ENCODE measurements around the gene ABCA1.
"Not testable (repeated sequence)": the region's sequence is repeated elsewhere in the genome, so short reads cannot be mapped to it uniquely, and the experiment has no call there.

ABCA1 gene

GRCh38 chr9:104787306-104788015 is 140.5 kb downstream of the ABCA1 start:
- DNase-seq = no peak

GRCh38 chr9:104786293-104786692 is 141.7 kb downstream of the ABCA1 start:
- DNase-seq = no peak

- no peak for DNase-seq
Observed at GRCh38 chr9:104784098-104784497, 143.9 kb downstream of the ABCA1 start.

GRCh38 chr9:104783588-104783987 is 144.4 kb downstream of the ABCA1 start:
- no peak for DNase-seq

- DNase-seq = no peak
Observed at GRCh38 chr9:104780796-104781395, 147.1 kb downstream of the ABCA1 start.

GRCh38 chr9:104779946-104780535 is 147.9 kb downstream of the ABCA1 start:
- no peak for DNase-seq

GRCh38 chr9:104779334-104779733 is 148.6 kb downstream of the ABCA1 start:
- DNase-seq = no peak

- no peak for DNase-seq
Observed at GRCh38 chr9:104778802-104779201, 149.2 kb downstream of the ABCA1 start.

- no peak for DNase-seq
Observed at GRCh38 chr9:104776797-104777196, 151.2 kb downstream of the ABCA1 start.

- no peak for DNase-seq
Observed at GRCh38 chr9:104775976-104776375, 152.0 kb downstream of the ABCA1 start.

- DNase-seq = no peak
Observed at GRCh38 chr9:104775574-104775936, 152.4 kb downstream of the ABCA1 start.

- no peak for DNase-seq
Observed at GRCh38 chr9:104774831-104775573, 153.0 kb downstream of the ABCA1 start.

GRCh38 chr9:104774132-104774531 is 153.8 kb downstream of the ABCA1 start:
- DNase-seq = no peak

- no peak for DNase-seq
Observed at GRCh38 chr9:104772714-104773510, 155.0 kb downstream of the ABCA1 start.

- DNase-seq = no peak
Observed at GRCh38 chr9:104769655-104770054, 158.3 kb downstream of the ABCA1 start.

- not testable (repeated sequence) for DNase-seq
Observed at GRCh38 chr9:104769029-104769428, 158.9 kb downstream of the ABCA1 start.

- DNase-seq = no peak
Observed at GRCh38 chr9:104767507-104767906, 160.4 kb downstream of the ABCA1 start.

GRCh38 chr9:104766025-104766424 is 161.9 kb downstream of the ABCA1 start:
- no peak for DNase-seq

GRCh38 chr9:104765138-104765537 is 162.8 kb downstream of the ABCA1 start:
- DNase-seq = no peak

- DNase-seq = no peak
Observed at GRCh38 chr9:104758974-104759373, 169.0 kb downstream of the ABCA1 start.

- no peak for DNase-seq
Observed at GRCh38 chr9:104750185-104750767, 177.7 kb downstream of the ABCA1 start.

GRCh38 chr9:104748359-104749031 is 179.5 kb downstream of the ABCA1 start:
- no peak for DNase-seq

Data from activated naive CD4-positive, alpha-beta T cell treated with Interleukin-2 at 50 U/mL for 16 hours (primary cell).